Liver (tissue), 9 donors: Measurements from ENCODE around the gene TUBB1. TPM values are rescaled to one million over a fixed set of nuclear protein-coding genes. Genes with fewer than 3 reads are reported as not detected.

Experiments
- DNase-seq: peaks from one replicate; pipeline ENCODE4 v3.0.0-alpha.2; 2017; ENCODE audit warnings: low spot score
- H3K27ac ChIP-seq, 2 donors: one replicate each; pipeline ENCODE4 v1.7.0; 2013; ENCODE audit warnings: inconsistent platforms in 2 of 2, low read length in 2 of 2, control low read depth in 1 of 2, low read depth in 1 of 2, mild to moderate bottlenecking in 1 of 2
- H3K27me3 ChIP-seq, 4 donors: one replicate each; pipeline versions ENCODE4 v1.6.1 to v1.7.0; 2013; ENCODE audit warnings: low read length in 3 of 4, inconsistent platforms in 1 of 4, mild to moderate bottlenecking in 1 of 4, moderate library complexity in 1 of 4; ENCODE audit not compliant: control insufficient read depth in 4 of 4, insufficient read depth in 4 of 4
- H3K36me3 ChIP-seq, 4 donors: one replicate each; pipeline versions ENCODE4 v1.6.1 to v1.7.0; 2013; ENCODE audit warnings: low read length in 3 of 4, mild to moderate bottlenecking in 3 of 4, low read depth in 1 of 4, moderate library complexity in 1 of 4; ENCODE audit not compliant: control insufficient read depth in 4 of 4, insufficient read depth in 3 of 4
- H3K4me1 ChIP-seq, 4 donors: one replicate each; pipeline versions ENCODE4 v1.6.1 to v1.7.0; 2013; ENCODE audit warnings: low read length in 3 of 4, mild to moderate bottlenecking in 3 of 4, moderate library complexity in 1 of 4; ENCODE audit not compliant: control insufficient read depth in 4 of 4, insufficient read depth in 4 of 4
- H3K4me3 ChIP-seq, 3 donors: one replicate each; pipeline versions ENCODE4 v1.6.1 to v1.7.0; 2013; ENCODE audit warnings: low read length in 3 of 3, control low read depth in 1 of 3, low read depth in 1 of 3, mild to moderate bottlenecking in 1 of 3
- H3K9ac ChIP-seq, 2 donors: one replicate each; pipeline ENCODE4 v1.7.0; 2013; ENCODE audit warnings: low read length in 2 of 2, mild to moderate bottlenecking in 2 of 2, moderate library complexity in 2 of 2, control low read depth in 1 of 2, low read depth in 1 of 2
- H3K9me3 ChIP-seq, 4 donors: one replicate each; pipeline versions ENCODE4 v1.6.1 to v1.7.0; 2013; ENCODE audit warnings: low read length in 3 of 4; ENCODE audit not compliant: control insufficient read depth in 4 of 4
- CTCF ChIP-seq: fragments of 150-350 bp; IDR thresholded peaks from 2 replicates; pipeline ENCODE4 v1.5.1; 2017; ENCODE audit warnings: improper control_type of control experiment, low read depth, low read length; ENCODE audit not compliant: missing input control
- EGR1 ChIP-seq, 2 donors: IDR thresholded peaks; 2 replicates each; pipeline ENCODE4 v1.6.1; 2016 to 2018; ENCODE audit warnings: antibody characterized with exemption in 2 of 2, low read depth in 2 of 2
- FOXA1 ChIP-seq: IDR thresholded peaks from 2 replicates; pipeline ENCODE4 v1.6.1; 2016; ENCODE audit warnings: antibody characterized with exemption
- FOXA2 ChIP-seq: IDR thresholded peaks from 2 replicates; pipeline ENCODE4 v1.6.1; 2016; ENCODE audit warnings: antibody characterized with exemption
- GABPA ChIP-seq, 2 donors: IDR thresholded peaks in 1 of 2; conservative IDR thresholded peaks in 1 of 2; 2 replicates each; pipeline ENCODE4 v1.6.1; 2016; ENCODE audit warnings: antibody characterized with exemption in 2 of 2, mild to moderate bottlenecking in 1 of 2, moderate library complexity in 1 of 2
- HNF4G ChIP-seq: IDR thresholded peaks from 2 replicates; pipeline ENCODE4 v1.6.1; 2016; ENCODE audit warnings: antibody characterized with exemption
- JUND ChIP-seq, 2 donors: IDR thresholded peaks; 2 replicates each; pipeline ENCODE4 v1.6.1; 2016; ENCODE audit warnings: antibody characterized with exemption in 2 of 2
- MAX ChIP-seq: IDR thresholded peaks from 2 replicates; pipeline ENCODE4 v1.6.1; 2016; ENCODE audit warnings: antibody characterized with exemption
- NR2F2 ChIP-seq: IDR thresholded peaks from 2 replicates; pipeline ENCODE4 v1.6.1; 2016; ENCODE audit warnings: antibody characterized with exemption
- RAD21 ChIP-seq, 2 donors: IDR thresholded peaks; 2 replicates each; pipeline ENCODE4 v1.6.1; 2016; ENCODE audit warnings: antibody characterized with exemption in 2 of 2, mild to moderate bottlenecking in 2 of 2
- REST ChIP-seq: IDR thresholded peaks from 2 replicates; pipeline ENCODE4 v1.6.1; 2016; ENCODE audit warnings: antibody characterized with exemption, mild to moderate bottlenecking
- RXRA ChIP-seq, 2 donors: IDR thresholded peaks; 2 replicates each; pipeline ENCODE4 v1.6.1; 2017 to 2018; ENCODE audit warnings: antibody characterized with exemption in 2 of 2, mild to moderate bottlenecking in 1 of 2
- SP1 ChIP-seq: IDR thresholded peaks from 2 replicates; pipeline ENCODE4 v1.6.1; 2018; ENCODE audit warnings: antibody characterized with exemption, mild to moderate bottlenecking
- TAF1 ChIP-seq: conservative IDR thresholded peaks from 2 replicates; pipeline ENCODE4 v1.6.1; 2016; ENCODE audit warnings: antibody characterized with exemption, mild to moderate bottlenecking
- YY1 ChIP-seq: IDR thresholded peaks from 2 replicates; pipeline ENCODE4 v1.6.1; 2016; ENCODE audit warnings: antibody characterized with exemption, mild to moderate bottlenecking
- ZBTB33 ChIP-seq: IDR thresholded peaks from 2 replicates; pipeline ENCODE4 v1.6.1; 2016; ENCODE audit warnings: antibody characterized with exemption
- WGBS: extraction: QIAGEN DNeasy Blood & Tissue Kit; methylation state at CpG from one replicate; pipeline ENCODE4 v1.1.7; 2013; 5-methylcytosine and 5-hydroxymethylcytosine counted together
- polyA plus RNA-seq, 2 donors: library from polyadenylated mRNA; stranded (reverse) in 1 of 2; unstranded in 1 of 2; fragments of 200-250 nt in 1 of 2; fragments of >200 nt in 1 of 2; fragmentation: Nextera tagmentation in 1 of 2; extraction: Ambion mirVana in 1 of 2; gene quantifications; one replicate each; pipeline versions ENCODE4 v1.2.1 to v1.2.3, GENCODE V29; 2013 to 2015
- total RNA-seq, 2 donors: library from RNA; depleted of rRNA; stranded (reverse); fragments of >200 nt; gene quantifications; one replicate each; pipeline ENCODE4 v1.2.3, GENCODE V29; 2014
- donor health status: healthy.
- donor health status: healthy.
- donor health status: healthy.
- donor health status: healthy.
- donor health status: healthy.

Gene TUBB1
- total and polyA plus RNA-seq, 4 donors = 0.17 to 59.5 (median 0.24) TPM

- Histone ChIP-seq H3K4me3 (no peak overlapping the region), H3K9me3 (no peaks in the 10 kb centered on the region), H3K4me1 (peaks cover 5 to 34% (median 22%) of the 10 kb centered on the region in 4 donors), H3K27ac (no peak overlapping the region), H3K27me3 (no peaks in the 10 kb centered on the region), H3K9ac (no peak overlapping the region), H3K36me3 (peaks cover 8 to 48% (median 23%) of the 10 kb centered on the region in 4 donors)
- DNase-seq = no peak
- WGBS = 92% methylated on average over 5 of the region's 5 CpGs
- no peak for TF ChIP-seq HNF4G
- no peak for TF ChIP-seq FOXA1
- TF ChIP-seq RXRA (IDR thresholded peaks at IDR 0.05) = no peak
- no peak for TF ChIP-seq RAD21 (IDR thresholded peaks at IDR 0.05)
- no peak for TF ChIP-seq GABPA (IDR thresholded peaks at IDR 0.05 in 1 of 2, conservative IDR thresholded peaks at IDR 0.05 in 1 of 2)
- TF ChIP-seq ZBTB33 = no peak
- no peak for TF ChIP-seq EGR1 (IDR thresholded peaks at IDR 0.05; ENCODE audit: low read depth in 2 of 2)
- no peak for TF ChIP-seq FOXA2
- no peak for TF ChIP-seq SP1
- no peak for TF ChIP-seq REST
- TF ChIP-seq JUND (IDR thresholded peaks at IDR 0.05) = no peak
- no peak for TF ChIP-seq YY1
Measured at GRCh38 chr20:59026904-59027740, 7.9 kb downstream of the TUBB1 start.

- DNase-seq = no peak
- Histone ChIP-seq H3K9ac (no peak overlapping the region), H3K4me1 (peaks cover 5 to 37% (median 22%) of the 10 kb centered on the region in 4 donors), H3K27ac (no peak overlapping the region), H3K36me3 (peaks cover 8 to 43% (median 22%) of the 10 kb centered on the region in 4 donors), H3K9me3 (no peaks in the 10 kb centered on the region), H3K27me3 (no peaks in the 10 kb centered on the region), H3K4me3 (no peak overlapping the region)
- WGBS = 93% methylated on average over 8 of the region's 8 CpGs
- no peak for TF ChIP-seq MAX
- TF ChIP-seq REST = no peak
- TF ChIP-seq FOXA1 = no peak
- no peak for TF ChIP-seq RXRA (IDR thresholded peaks at IDR 0.05)
- TF ChIP-seq EGR1 (IDR thresholded peaks at IDR 0.05; ENCODE audit: low read depth in 2 of 2) = no peak
- no peak for TF ChIP-seq NR2F2
- TF ChIP-seq ZBTB33 = no peak
- no peak for TF ChIP-seq RAD21 (IDR thresholded peaks at IDR 0.05)
- no peak for TF ChIP-seq JUND (IDR thresholded peaks at IDR 0.05)
- no peak for TF ChIP-seq TAF1
- TF ChIP-seq YY1 = no peak
- no peak for TF ChIP-seq FOXA2
- no peak for TF ChIP-seq CTCF
Measured at GRCh38 chr20:59027741-59028320, 8.6 kb downstream of the TUBB1 start.
